GM12878 (cell line): Measurements from ENCODE around the gene CTNNB1. TPM values are rescaled to one million over a fixed set of nuclear protein-coding genes. Genes with fewer than 3 reads are reported as not detected.

ENCODE experiments used
- ATF7 ChIP-seq: fragments of 450-650 bp; IDR thresholded peaks from 2 replicates; pipeline ENCODE4 v1.6.1; 2016; ENCODE audit warnings: low read depth, mild to moderate bottlenecking
- BACH1 ChIP-seq: fragments of 450-650 bp; IDR thresholded peaks from 2 replicates; pipeline ENCODE4 v1.6.1; 2017; ENCODE audit warnings: mild to moderate bottlenecking, borderline replicate concordance
- CHD4 ChIP-seq: fragments of 200-600 bp; sonication (generic); IDR thresholded peaks from 2 replicates; pipeline ENCODE4 v1.6.1; 2016; ENCODE audit warnings: mild to moderate bottlenecking
- E2F4 ChIP-seq: IDR thresholded peaks from 2 replicates; pipeline ENCODE4 v1.6.1; 2012; ENCODE audit warnings: low read depth, low read length, improper control_type of control experiment
- FOS ChIP-seq: IDR thresholded peaks from 3 replicates; pipeline ENCODE4 v1.6.1; 2011; ENCODE audit warnings: borderline replicate concordance; ENCODE audit not compliant: insufficient read length; ENCODE audit errors: extremely low read depth
- HCFC1 ChIP-seq: fragments of 150-350 bp; IDR thresholded peaks from 2 replicates; pipeline ENCODE4 v1.6.1; 2014; ENCODE audit warnings: low read length
- IRF4 ChIP-seq: IDR thresholded peaks from 2 replicates; pipeline ENCODE4 v1.6.1; 2011; ENCODE audit warnings: low read depth, low read length
- KDM1A ChIP-seq: fragments of 200-600 bp; sonication (generic); IDR thresholded peaks from 2 replicates; pipeline ENCODE4 v1.6.1; 2016; ENCODE audit warnings: borderline replicate concordance
- RAD21 ChIP-seq: IDR thresholded peaks from 2 replicates; pipeline ENCODE4 v1.6.1; 2011; ENCODE audit warnings: mild to moderate bottlenecking, low read depth, low read length, moderate library complexity; ENCODE audit not compliant: insufficient read depth
- TARDBP ChIP-seq: IDR thresholded peaks from 2 replicates; pipeline ENCODE4 v1.6.1; 2016; ENCODE audit warnings: borderline replicate concordance
- ZNF687 ChIP-seq: fragments of 450-650 bp; IDR thresholded peaks from 2 replicates; pipeline ENCODE4 v1.6.1; 2017; ENCODE audit warnings: mild to moderate bottlenecking, moderate library complexity
- polyA plus RNA-seq, 11 experiments: library from polyadenylated mRNA; depleted of rRNA in 4 of 11; unstranded in 6 of 11; stranded (reverse) in 5 of 11; fragments of >200 nt; fragmentation: Nextera tagmentation in 4 of 11; fragmentation: Illumina TruSeq in 1 of 11; extraction: Ambion mirVana in 4 of 11; extraction: Trizol in 1 of 11; gene quantifications; 1 replicate in 1 of 11; 2 replicates in 10 of 11; pipeline versions ENCODE4 v1.2.1 to v1.2.3, GENCODE V29; 2011 to 2016; ENCODE audit warnings: inconsistent platforms in 2 of 11, missing spikeins in 2 of 11, low read depth in 1 of 11
- total RNA-seq, 4 experiments: library from RNA; depleted of rRNA in 3 of 4; stranded (reverse); fragments of >200 nt in 3 of 4; fragmentation: Illumina TruSeq in 1 of 4; extraction: Trizol in 1 of 4; gene quantifications; 2 replicates each; pipeline versions ENCODE4 v1.2.1 to v1.2.3, GENCODE V29; 2013 to 2021
- TF ChIP-seq, protein P1 (sequence below): fragments of 450-650 bp; IDR thresholded peaks from 2 replicates; pipeline ENCODE4 v1.6.1; 2016; ENCODE audit warnings: mild to moderate bottlenecking
- TF ChIP-seq, protein P2 (sequence below): fragments of 450-650 bp; IDR thresholded peaks from 2 replicates; pipeline ENCODE4 v1.6.1; 2017; ENCODE audit warnings: mild to moderate bottlenecking, low read depth, inconsistent platforms; ENCODE audit not compliant: poor library complexity, severe bottlenecking
- TF ChIP-seq, protein P3 (sequence below): IDR thresholded peaks from 2 replicates; pipeline ENCODE4 v1.6.1; 2012; ENCODE audit warnings: improper control_type of control experiment, low read depth, low read length; ENCODE audit not compliant: insufficient replicate concordance

The CTNNB1 gene
- total and polyA plus RNA-seq, 10 of the 15 experiments (the other 5 are each of a cell fraction or from before 2014, with no cell fraction given): 30.4 to 217 (median 138) TPM

- TF ChIP-seq, protein P1, sequence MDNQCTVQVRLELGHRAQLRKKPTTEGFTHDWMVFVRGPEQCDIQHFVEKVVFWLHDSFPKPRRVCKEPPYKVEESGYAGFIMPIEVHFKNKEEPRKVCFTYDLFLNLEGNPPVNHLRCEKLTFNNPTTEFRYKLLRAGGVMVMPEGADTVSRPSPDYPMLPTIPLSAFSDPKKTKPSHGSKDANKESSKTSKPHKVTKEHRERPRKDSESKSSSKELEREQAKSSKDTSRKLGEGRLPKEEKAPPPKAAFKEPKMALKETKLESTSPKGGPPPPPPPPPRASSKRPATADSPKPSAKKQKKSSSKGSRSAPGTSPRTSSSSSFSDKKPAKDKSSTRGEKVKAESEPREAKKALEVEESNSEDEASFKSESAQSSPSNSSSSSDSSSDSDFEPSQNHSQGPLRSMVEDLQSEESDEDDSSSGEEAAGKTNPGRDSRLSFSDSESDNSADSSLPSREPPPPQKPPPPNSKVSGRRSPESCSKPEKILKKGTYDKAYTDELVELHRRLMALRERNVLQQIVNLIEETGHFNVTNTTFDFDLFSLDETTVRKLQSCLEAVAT: peak; percentile 85
- TF ChIP-seq CHD4: no peak
- TF ChIP-seq FOS: no peak
- no peak for TF ChIP-seq ATF7
- peak; percentile 68 for TF ChIP-seq IRF4
- TF ChIP-seq BACH1: peak; percentile 84
- TF ChIP-seq RAD21: no peak
- TF ChIP-seq TARDBP: peak; percentile 97
- TF ChIP-seq, protein P2, sequence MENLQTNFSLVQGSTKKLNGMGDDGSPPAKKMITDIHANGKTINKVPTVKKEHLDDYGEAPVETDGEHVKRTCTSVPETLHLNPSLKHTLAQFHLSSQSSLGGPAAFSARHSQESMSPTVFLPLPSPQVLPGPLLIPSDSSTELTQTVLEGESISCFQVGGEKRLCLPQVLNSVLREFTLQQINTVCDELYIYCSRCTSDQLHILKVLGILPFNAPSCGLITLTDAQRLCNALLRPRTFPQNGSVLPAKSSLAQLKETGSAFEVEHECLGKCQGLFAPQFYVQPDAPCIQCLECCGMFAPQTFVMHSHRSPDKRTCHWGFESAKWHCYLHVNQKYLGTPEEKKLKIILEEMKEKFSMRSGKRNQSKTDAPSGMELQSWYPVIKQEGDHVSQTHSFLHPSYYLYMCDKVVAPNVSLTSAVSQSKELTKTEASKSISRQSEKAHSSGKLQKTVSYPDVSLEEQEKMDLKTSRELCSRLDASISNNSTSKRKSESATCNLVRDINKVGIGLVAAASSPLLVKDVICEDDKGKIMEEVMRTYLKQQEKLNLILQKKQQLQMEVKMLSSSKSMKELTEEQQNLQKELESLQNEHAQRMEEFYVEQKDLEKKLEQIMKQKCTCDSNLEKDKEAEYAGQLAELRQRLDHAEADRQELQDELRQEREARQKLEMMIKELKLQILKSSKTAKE: no peak
- TF ChIP-seq KDM1A: no peak
- TF ChIP-seq HCFC1: peak; percentile 69
- TF ChIP-seq ZNF687: peak; percentile 74
- TF ChIP-seq, protein P3, sequence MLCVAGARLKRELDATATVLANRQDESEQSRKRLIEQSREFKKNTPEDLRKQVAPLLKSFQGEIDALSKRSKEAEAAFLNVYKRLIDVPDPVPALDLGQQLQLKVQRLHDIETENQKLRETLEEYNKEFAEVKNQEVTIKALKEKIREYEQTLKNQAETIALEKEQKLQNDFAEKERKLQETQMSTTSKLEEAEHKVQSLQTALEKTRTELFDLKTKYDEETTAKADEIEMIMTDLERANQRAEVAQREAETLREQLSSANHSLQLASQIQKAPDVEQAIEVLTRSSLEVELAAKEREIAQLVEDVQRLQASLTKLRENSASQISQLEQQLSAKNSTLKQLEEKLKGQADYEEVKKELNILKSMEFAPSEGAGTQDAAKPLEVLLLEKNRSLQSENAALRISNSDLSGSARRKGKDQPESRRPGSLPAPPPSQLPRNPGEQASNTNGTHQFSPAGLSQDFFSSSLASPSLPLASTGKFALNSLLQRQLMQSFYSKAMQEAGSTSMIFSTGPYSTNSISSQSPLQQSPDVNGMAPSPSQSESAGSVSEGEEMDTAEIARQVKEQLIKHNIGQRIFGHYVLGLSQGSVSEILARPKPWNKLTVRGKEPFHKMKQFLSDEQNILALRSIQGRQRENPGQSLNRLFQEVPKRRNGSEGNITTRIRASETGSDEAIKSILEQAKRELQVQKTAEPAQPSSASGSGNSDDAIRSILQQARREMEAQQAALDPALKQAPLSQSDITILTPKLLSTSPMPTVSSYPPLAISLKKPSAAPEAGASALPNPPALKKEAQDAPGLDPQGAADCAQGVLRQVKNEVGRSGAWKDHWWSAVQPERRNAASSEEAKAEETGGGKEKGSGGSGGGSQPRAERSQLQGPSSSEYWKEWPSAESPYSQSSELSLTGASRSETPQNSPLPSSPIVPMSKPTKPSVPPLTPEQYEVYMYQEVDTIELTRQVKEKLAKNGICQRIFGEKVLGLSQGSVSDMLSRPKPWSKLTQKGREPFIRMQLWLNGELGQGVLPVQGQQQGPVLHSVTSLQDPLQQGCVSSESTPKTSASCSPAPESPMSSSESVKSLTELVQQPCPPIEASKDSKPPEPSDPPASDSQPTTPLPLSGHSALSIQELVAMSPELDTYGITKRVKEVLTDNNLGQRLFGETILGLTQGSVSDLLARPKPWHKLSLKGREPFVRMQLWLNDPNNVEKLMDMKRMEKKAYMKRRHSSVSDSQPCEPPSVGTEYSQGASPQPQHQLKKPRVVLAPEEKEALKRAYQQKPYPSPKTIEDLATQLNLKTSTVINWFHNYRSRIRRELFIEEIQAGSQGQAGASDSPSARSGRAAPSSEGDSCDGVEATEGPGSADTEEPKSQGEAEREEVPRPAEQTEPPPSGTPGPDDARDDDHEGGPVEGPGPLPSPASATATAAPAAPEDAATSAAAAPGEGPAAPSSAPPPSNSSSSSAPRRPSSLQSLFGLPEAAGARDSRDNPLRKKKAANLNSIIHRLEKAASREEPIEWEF: no peak
- peak; percentile 36; the same call in 1 of the 2 replicates for TF ChIP-seq E2F4
Observed at GRCh38 chr3:41198950-41199865, at the start of gene CTNNB1 (continued).
